NCI-H1092 (cell line): Measurements from ENCODE around the gene KLRF2.

Source experiments
- DNase-seq: peaks from one replicate; lab custom pipeline; 2025; lab: John Stamatoyannopoulos, UW

KLRF2 gene

DNA sequence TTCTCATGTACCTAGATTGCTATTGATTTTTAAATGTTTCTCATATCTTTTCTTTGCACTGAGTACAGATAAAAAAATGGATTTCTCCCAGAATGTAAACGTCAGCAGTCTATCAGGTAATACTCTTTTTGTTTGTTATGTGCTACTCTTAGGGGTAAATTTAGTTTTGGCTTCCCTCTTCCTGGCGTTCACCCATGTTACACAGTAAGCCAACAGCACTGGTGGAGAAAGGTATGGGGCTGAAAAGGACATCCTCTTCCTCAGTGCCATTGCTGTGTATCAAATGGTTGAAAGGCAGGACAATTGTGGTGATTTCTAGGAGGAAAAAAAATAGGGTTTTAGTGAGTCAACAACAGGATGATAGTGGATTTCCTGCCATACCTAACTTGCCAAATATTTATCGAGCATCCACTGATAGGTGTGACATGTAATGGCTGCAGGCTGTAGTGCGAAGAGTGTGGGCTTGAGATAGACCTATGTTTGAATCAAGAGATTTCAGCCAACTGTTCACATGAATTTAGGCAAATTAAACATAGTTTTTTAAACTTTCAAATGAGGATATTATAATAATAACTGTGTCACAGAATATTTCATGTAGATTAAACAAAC, 7.5 kb downstream of the KLRF2 start:
- no peak for DNase-seq

DNA sequence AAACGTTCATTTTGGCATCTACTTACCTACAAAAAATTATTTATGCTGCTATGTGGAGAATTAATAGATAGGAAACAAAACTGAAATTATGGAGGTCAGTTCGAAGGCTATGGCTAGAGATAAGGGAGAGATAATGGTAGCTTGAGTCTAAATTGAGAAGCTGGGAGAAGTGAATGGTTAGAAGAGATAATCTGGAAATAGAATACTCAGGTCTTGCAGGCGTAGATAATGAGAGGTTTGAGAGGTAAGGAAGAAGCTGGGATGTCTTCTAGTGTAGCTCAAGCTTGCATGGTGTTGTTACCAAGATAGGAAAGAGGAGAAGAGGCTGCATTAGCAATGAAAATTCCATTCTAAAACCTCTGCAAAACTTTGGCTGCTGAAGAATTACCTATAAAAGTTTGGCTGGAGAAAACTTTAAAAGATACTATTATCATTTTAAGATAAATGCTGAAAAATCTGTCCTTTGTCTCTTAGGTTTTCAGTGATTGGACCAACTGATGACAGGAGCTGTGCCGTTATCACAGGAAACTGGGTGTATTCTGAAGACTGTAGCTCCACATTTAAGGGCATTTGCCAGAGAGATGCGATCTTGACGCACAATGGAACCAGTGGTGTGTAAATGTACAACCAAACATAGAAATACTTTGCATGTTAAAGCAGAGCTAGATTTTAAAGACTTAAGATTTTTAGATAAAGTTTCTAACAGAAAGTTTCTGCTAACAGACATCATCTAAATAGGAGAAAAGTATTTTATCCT, 14.1 kb downstream of the KLRF2 start:
- DNase-seq: no peak

DNA sequence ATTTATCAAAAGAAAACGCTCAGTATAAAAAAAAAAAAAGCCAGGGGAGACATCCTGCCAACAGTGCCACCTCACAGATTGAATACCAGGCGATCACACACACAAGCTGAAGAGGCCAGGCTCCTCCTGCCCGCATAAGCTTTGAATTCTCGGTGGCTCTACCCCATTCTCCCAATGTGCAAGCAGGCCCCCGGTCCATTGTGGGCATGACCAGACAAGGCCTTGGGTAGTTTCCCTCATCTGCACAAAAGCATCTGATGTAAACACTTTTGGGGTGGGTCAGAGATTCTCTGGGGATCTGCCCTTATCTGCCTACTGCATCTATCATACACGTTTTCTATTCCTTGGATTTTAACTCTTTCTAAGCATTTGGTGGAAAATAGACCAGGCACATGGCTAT, 16.2 kb downstream of the KLRF2 start:
- no peak for DNase-seq

DNA sequence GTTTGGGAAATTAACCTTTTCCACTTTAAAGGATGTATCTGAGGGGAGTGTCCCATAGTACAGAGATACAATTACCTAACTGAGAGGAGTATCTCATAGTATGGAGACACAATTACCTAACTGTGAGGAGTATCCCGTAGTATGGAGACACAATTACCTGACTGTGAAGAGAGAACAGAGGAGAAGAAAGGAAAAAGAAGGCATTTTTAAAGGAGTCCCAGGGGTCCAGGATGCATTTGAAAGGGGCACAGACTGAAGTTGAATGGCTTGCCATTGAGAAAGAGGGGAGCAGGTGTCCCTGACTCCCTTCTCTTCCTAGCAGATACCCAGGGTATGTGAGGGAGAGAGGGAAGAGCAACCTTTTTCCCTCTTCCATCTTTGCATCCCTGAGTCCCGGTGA, 17.9 kb downstream of the KLRF2 start:
- DNase-seq: no peak

DNA sequence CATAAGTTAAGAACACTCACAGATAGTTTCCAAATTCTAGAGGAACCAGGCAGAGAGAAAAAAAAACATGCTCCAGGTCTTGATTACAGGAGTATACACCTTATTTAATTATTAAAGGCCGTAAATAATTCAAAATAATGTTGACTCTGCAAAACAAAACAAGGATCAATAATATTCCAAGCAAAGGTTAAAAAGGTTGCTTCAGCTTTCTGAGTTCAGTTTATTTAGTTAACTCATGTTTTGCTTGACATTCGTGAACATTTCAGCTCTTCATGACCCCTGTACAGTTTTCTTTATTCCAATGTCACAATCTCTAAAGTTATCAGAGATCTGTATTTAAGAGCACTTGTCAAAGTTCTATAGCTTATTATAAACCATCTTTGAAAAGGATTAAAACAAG, 19.6 kb downstream of the KLRF2 start:
- no peak for DNase-seq

DNA sequence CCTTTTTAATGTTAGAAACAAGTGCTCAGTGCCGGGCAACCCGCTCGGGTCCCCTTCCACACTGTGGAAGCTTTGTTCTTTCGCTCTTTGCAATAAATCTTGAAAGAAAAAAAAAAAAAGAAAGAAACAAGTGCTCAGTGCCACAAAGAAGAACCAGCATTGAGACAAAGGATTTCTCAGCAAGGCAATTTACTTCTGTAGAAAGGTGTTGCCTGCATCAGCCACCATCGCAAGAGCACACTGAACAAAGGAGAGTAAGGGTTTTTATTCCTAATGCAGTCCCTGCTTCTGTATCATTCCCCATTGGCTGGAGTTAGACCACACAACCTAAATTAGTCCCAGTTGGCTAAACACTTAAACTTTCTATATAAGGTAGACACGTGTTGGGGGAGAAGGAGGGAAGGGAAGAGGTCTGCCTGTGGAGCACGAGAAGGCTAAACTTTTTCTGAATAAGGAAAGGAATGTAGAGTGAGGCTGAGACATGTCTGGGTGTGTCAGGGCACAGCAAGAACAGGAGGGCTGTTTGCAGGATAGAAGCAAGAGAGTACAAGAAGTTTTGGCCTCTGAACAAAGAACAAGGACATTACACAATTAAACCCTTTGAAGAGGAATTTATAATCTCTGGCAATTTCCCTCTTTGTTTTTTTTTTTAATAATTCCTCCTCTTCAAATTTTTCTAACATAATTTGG, 21.4 kb downstream of the KLRF2 start:
- DNase-seq: no peak

DNA sequence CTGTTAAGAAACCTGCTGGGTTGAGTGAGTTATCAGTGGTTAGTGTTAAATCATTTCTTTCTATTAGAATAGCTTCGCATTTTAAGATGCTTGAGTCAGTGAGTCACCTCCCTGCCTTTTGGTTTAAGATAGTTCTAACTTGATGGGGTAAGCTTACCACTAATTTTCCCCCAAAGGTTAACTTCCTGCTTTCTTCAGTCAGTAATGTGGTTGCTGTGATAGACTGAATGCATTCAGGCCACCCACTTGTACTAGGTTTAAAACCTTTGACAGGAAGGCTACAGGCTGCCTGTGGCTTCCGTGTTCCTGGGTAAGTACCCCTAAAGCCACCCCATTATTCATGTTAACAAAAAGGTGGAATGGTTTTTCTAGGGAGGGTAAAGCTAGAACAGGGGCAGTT, 25.6 kb downstream of the KLRF2 start:
- DNase-seq: no peak

DNA sequence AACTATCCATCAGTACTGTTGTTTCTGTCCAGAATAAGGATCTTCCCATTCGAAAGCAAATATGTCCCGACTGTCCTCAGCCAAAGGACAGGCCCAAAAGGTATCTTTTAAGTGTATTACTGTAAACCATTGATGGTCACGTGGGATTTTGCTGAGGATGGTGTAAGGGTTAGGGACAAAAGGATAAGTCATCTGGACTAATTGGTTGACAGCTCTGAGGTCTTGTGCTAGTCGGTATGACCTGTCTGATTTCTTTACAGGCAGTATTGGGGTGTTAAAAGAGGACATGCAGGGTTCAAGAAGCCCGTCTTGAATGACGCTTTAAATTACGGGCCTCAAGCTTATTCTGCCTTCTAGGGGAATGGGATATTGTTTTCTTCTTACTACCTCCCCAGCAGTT, 26.5 kb downstream of the KLRF2 start:
- no peak for DNase-seq

DNA sequence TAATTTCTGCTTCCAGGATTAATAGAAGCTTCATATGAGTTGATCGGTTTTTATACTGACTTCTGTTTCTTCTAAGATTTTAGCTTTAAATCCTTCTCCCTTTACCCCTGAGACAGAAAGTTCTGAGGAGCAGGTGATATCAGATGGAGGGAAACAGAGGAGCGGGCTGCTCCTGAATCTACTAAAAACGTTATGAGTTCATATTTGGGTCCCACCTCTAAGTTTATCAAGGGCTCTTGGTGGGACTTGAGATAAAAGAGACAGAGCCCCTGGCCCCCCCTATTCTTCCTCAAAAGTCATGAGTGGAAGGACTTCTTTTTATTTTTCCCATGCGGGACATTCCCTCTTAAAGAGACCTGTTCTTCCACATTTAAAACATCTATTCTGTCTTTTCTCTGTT, 27.1 kb downstream of the KLRF2 start:
- no peak for DNase-seq

DNA sequence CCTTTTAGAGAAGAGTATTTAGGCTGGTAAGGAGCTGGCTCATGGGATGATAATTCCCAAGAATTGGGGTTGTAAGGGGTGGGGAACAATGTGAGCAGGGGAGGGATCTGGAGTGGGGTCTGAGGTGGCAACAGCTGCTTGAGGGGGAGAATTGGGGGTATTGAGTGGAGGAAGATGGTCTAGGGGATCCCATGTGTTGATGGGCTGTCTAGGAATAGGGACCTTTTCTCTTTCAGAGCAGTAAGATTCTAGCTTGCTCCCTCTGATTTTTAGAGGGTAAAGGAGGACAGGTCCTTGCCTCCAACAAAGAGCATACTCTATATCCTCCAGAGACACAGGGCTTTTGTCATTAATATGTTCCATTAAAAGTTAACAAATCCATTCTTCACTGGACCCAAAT, 28.4 kb downstream of the KLRF2 start:
- DNase-seq: no peak

DNA sequence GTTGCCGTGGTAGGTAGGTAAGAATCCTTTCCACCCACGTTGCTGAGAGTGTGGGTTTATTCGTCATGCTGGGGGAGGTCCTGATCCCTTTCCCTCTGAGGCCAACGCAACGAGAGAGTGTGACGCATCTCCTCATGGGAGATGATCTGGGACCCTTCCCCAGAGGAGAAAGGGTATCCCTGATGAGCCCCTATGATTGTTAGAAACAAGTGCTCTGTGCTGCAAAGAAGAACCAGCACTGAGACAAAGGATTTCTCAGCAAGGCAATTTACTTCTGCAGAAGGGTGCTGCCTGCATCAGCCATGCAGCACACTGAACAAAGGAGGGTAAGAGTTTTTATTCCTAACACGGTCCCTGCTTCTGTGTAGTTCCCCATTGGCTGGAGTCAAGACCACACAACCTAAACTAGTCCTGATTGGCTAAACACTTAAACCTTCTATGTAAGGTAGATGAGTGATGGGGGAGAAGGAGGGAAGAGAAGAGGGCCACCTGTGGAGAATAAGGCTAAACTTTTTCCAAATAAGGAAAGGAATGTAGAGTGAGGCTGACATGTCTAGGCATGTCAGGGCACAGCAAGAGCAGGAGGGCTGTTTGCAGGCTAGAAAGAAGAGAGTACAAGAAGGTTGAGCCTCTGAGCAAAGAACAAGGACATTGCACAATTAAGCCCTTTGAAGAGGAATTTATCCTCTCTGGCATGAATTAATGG, 29.6 kb downstream of the KLRF2 start:
- DNase-seq: no peak

DNA sequence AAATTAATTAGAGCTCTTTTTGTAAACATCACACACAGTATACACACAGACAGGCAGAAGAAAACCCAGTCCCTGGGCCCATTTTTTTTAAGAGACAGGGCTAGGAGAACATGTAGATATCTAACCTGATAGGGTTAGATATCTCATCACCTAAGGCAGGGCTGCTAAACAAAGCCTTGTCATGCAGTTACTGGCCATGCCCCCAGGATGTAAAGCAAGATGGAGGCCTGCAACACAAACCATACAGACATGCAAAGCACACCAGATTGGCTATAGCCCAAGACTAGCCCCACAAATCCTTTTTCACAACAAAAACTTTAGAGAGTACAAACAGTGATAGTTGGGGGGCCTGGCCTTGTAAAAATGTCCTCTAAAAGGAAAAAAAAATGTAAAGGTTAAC, 30.4 kb downstream of the KLRF2 start:
- DNase-seq: no peak

DNA sequence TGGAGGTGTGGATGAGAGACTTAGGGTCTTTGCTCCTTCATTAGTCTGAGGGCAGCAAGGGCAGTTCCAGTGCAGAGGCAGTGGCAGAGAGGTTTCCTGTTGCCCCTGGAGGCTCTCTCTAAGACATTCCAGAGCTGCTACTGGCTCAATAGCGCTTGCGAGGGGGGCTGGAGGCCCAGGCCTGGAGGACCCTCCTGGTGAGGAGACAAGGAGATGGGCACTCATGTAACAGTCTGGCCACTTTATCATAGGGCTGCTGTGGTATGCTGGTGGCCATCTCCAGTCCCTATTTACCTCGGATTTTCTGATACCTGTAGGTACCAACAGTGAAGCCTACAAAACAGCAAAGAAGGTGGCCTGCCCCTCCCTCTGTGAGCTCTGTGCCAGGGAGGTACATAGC, 38.2 kb downstream of the KLRF2 start:
- DNase-seq: no peak

DNA sequence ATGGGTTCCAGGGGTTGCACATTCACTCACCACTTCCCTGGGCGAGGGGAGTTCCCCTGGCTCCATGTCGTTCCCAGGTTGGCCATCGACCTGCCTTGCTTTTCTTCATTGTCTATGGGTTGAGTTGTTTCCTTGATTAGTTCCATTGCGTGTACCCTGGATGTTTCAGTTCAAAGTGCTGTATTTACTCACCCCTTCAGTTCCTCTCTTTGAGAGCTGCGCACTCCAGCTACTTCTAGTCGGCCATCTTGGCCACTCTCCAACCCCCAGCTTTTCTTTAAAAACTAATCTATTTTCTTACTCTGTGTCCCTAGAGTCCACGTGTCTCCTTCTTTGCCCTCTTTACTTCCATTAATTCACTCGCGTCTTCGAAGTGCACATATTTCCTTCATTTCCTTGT, 39.2 kb downstream of the KLRF2 start:
- DNase-seq: no peak

DNA sequence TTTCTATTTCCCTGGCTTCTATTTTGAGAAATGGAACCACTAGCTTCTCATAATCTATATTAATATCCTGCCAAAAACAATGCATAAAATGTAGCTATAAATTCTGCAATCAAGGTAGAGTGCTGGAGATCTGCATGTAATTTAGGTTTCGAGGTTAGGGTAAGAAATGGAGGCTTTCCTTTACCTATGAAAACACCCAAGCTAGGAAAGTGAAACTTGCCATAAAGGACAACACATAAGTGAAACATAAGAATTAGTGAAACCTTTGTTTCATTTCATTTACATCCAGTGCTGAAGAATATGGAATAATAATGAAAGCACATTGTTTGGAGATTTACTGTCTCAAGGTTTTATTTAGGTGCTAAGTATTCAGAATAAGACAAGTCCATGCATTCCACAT, 41.1 kb downstream of the KLRF2 start:
- no peak for DNase-seq

DNA sequence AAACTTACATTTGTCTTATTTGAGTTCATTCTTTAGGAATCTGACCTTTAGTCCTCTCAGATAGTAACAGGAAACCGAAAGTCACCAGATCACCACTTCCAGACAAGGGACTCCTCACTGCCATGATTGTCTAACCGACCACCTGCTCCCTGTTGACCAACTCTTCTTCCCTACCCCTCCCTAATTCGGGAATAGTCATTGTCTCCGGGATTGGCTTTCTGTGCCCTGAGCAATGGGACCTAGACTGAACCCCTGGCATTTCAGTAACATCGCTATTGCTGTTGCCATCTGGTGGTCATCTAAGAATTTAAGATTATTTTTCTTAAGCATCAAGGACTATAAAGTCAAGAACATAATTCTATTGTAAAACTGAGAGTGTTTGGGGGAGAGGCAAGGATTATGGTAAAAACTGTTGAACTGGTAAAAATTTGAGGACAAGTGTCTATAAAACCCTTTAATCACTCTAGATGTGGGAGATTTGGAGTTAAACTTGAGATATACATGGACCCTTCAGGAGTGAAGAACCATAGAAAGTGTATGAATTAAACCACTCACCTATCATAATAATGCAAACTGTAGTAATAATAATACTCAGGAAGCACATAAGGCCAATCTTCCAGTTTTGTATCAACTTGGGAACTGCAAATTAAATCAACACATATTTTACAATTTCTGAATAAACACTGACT, 44.6 kb downstream of the KLRF2 start:
- peak; percentile 0 for DNase-seq

DNA sequence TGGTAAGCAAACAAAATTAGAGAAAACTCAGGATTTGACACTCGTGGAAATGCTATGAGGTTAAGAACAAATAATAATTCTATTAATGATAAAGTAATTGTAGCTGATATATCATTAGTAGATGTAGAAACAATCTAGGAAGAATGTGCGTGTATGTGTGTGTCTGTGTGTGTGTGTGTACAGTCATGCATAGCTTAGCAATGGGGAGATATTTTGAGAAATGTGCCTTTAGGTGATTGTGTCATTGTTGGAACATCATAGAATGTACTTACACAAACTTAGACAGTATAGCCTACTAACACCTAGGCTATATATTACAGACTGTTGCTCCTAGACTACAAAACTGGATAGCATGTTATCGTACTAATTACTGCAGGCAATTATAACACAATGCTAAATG, 45.6 kb downstream of the KLRF2 start:
- no peak for DNase-seq

DNA sequence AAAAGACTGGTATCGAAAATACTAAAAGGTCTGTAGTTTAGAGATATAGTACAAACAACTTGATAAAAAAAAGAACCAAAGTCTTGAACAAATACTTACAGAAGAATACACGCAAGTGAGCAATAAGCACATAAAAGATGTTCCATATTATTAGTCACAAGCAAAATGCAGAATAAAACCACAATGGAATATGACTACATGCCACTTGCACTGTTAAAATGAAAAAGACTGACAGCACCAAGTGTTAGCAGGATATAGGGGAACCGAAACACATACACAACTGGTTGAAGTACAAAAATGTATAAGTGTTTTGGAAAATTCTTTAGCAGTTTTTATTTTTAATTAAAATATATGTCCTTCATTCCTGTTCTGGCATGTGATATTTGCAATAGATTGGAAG, 47.3 kb downstream of the KLRF2 start:
- no peak for DNase-seq

DNA sequence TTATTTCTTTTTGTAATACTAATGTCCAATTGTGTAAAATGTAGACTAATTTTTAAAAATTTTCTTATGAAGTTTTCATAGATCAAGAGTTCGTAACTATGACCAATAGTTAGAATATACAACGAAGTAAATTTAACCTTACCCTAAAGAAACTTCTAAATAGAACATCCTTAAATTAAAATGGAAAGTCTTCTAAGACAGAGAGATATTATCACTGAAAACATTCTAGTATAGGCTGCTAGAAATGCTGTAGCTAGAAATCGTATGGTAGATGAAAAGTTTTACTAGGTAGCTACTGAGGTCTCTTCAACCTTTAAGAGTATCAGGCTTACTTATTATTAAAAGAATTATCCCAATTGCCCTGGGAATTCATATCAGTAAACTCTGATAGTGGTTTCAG, 50.0 kb downstream of the KLRF2 start:
- DNase-seq: no peak

DNA sequence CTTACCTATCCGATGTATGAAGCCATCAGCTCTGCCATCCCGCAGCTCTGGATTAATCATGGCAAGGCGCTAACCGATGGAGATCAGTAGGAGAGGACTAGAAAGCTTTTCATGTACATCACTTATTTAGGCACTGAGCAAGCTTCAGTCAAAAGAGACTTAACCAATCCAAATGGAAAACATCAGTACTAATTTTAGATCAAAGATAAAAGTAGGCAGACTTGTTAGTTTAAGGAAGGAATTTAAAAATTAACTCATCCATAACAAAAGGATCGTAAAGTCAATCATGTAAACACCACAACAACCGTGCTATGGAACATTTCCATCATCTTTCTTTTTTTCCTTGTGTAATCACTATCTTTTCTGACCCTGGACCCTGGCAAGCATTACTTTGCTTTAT, 51.0 kb downstream of the KLRF2 start, which contains the start of gene CLEC2A:
Gene CLEC2A (minus strand): TSS at position 101 of the 400 bp plus-strand sequence. CDS start 41 bp downstream, at position 60.
- DNase-seq: no peak

DNA sequence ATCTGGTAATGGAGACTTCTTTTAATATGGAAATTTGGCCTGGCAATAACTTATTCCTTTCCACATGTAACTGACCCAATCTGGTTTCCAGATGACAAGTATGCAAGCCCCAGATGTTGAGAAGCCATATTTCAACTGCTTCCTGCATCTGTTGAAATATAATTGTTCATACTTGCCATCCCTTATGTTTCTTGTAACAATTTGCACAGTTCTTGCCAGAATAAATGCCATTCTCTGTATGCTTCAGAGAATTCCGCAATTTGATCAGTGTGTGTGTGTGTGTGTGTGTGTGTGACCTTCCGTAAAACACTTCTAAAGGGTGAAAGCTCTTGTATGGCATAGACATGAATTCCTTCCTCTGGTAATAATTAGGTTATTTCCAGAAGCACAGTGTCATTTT, 52.7 kb downstream of the KLRF2 start:
- DNase-seq: no peak

DNA sequence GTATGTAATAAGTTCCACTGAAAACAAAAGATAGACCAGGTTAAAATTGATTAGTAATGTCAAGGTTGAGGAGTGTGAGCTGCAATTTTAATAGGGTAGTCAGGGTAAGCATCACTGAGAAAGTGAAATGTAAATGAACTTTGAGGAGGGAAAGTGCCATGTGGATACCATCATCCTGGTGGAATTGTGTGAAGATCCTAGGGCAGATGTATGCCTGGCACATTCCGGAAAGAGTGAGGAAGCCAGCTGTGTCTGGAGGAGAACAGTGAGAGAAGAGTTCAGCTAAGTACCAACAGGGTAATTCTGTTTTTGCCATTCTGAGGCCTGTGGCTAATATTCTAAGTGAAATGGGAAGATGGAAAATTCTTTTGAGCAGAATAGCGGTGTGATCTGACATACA, 53.7 kb downstream of the KLRF2 start:
- no peak for DNase-seq
